ENCODE measurements around the gene PRRT4.

GRCh38 chr7:128402356-128402755, 40.9 kb upstream of the PRRT4 start:
- TF ChIP-seq CTCF (IDR thresholded peaks at IDR 0.05) (no peak), POLR2A (IDR thresholded peaks at IDR 0.05) (no peak)

Measured in right lobe of liver (tissue), 4 donors.